Parathyroid adenoma (tissue), 2 donors: ENCODE data around the gene HAPLN1.

Experiments used
- H2AFZ ChIP-seq: fragments of 300-600 bp; sonication (generic); one replicate; pipeline ENCODE4 v1.7.0; 2017; ENCODE audit warnings: antibody characterized with exemption, mild to moderate bottlenecking
- H3K27ac ChIP-seq: fragments of 300-600 bp; sonication (generic); one replicate; pipeline ENCODE4 v1.7.0; 2017
- H3K27me3 ChIP-seq: fragments of 300-600 bp; sonication (generic); one replicate; pipeline ENCODE4 v1.7.0; 2017; ENCODE audit warnings: low read length; ENCODE audit not compliant: control insufficient read depth, insufficient read depth
- H3K36me3 ChIP-seq: fragments of 300-600 bp; sonication (generic); one replicate; pipeline ENCODE4 v1.7.0; 2017; ENCODE audit warnings: low read length; ENCODE audit not compliant: control insufficient read depth, insufficient read depth
- H3K4me1 ChIP-seq: fragments of 300-600 bp; sonication (generic); one replicate; pipeline ENCODE4 v1.7.0; 2017; ENCODE audit warnings: control low read depth
- H3K4me2 ChIP-seq: fragments of 300-600 bp; sonication (generic); one replicate; pipeline ENCODE4 v1.7.0; 2017; ENCODE audit warnings: low read length
- H3K4me3 ChIP-seq: fragments of 300-600 bp; sonication (generic); one replicate; pipeline ENCODE4 v1.7.0; 2017; ENCODE audit warnings: low read depth, low read length
- H3K79me2 ChIP-seq: fragments of 300-600 bp; sonication (generic); one replicate; pipeline ENCODE4 v1.7.0; 2017; ENCODE audit warnings: control low read depth
- H3K9ac ChIP-seq: fragments of 300-600 bp; sonication (generic); one replicate; pipeline ENCODE4 v1.7.0; 2017; ENCODE audit warnings: mild to moderate bottlenecking
- H3K9me3 ChIP-seq: fragments of 300-600 bp; sonication (generic); one replicate; pipeline ENCODE4 v1.7.0; 2017; ENCODE audit warnings: low read length; ENCODE audit not compliant: control insufficient read depth
- CTCF ChIP-seq: fragments of 300-600 bp; sonication (generic); IDR thresholded peaks from one replicate; pipeline ENCODE4 v1.7.0; 2017; ENCODE audit warnings: antibody characterized with exemption, mild to moderate bottlenecking
- donor health status: primary hyperparathyroidism.

Gene HAPLN1

GRCh38 chr5:83711982-83712601 is 8.6 kb downstream of the HAPLN1 start:
- Histone ChIP-seq H3K36me3 (no peaks in the 10 kb centered on the region), H3K4me3 (no peak overlapping the region), H2AFZ (no peak overlapping the region), H3K27ac (no peak overlapping the region), H3K9ac (no peak overlapping the region), H3K79me2 (no peaks in the 10 kb centered on the region), H3K4me1 (no peaks in the 10 kb centered on the region), H3K9me3 (no peaks in the 10 kb centered on the region), H3K4me2 (no peak overlapping the region), H3K27me3 (no peaks in the 10 kb centered on the region)
- peak; percentile 53 for TF ChIP-seq CTCF

GRCh38 chr5:83709973-83710372 is 10.7 kb downstream of the HAPLN1 start:
- H3K4me3 ChIP-seq: no peak overlapping the region
- H3K9ac ChIP-seq: no peak overlapping the region
- no peaks in the 10 kb centered on the region for H3K9me3 ChIP-seq
- no peaks in the 10 kb centered on the region for H3K36me3 ChIP-seq
- no peak for TF ChIP-seq CTCF
- no peaks in the 10 kb centered on the region for H3K27me3 ChIP-seq
- H2AFZ ChIP-seq: no peak overlapping the region
- H3K27ac ChIP-seq: no peak overlapping the region
- H3K4me1 ChIP-seq: no peaks in the 10 kb centered on the region
- H3K79me2 ChIP-seq: no peaks in the 10 kb centered on the region
- H3K4me2 ChIP-seq: no peak overlapping the region

GRCh38 chr5:83708170-83708569 is 12.5 kb downstream of the HAPLN1 start:
- H3K9me3 ChIP-seq: no peaks in the 10 kb centered on the region
- H3K27ac ChIP-seq: no peak overlapping the region
- H3K36me3 ChIP-seq: no peaks in the 10 kb centered on the region
- no peaks in the 10 kb centered on the region for H3K79me2 ChIP-seq
- no peak overlapping the region for H3K4me2 ChIP-seq
- no peak overlapping the region for H3K9ac ChIP-seq
- no peaks in the 10 kb centered on the region for H3K4me1 ChIP-seq
- H3K4me3 ChIP-seq: no peak overlapping the region
- no peak overlapping the region for H2AFZ ChIP-seq
- H3K27me3 ChIP-seq: no peaks in the 10 kb centered on the region
- TF ChIP-seq CTCF: no peak

- Histone ChIP-seq H3K27ac (no peak overlapping the region), H3K9me3 (no peaks in the 10 kb centered on the region), H3K4me3 (no peak overlapping the region), H2AFZ (no peak overlapping the region), H3K4me1 (no peaks in the 10 kb centered on the region), H3K4me2 (no peak overlapping the region), H3K79me2 (no peaks in the 10 kb centered on the region), H3K9ac (no peak overlapping the region), H3K27me3 (no peaks in the 10 kb centered on the region), H3K36me3 (no peaks in the 10 kb centered on the region)
- TF ChIP-seq CTCF: no peak
Observed at GRCh38 chr5:83703059-83703458, 17.6 kb downstream of the HAPLN1 start.

- Histone ChIP-seq H3K4me1 (no peaks in the 10 kb centered on the region), H3K4me2 (no peak overlapping the region), H3K79me2 (no peaks in the 10 kb centered on the region), H3K9ac (no peak overlapping the region), H3K27ac (no peak overlapping the region), H3K9me3 (no peaks in the 10 kb centered on the region), H2AFZ (no peak overlapping the region), H3K4me3 (no peak overlapping the region), H3K36me3 (no peaks in the 10 kb centered on the region), H3K27me3 (no peaks in the 10 kb centered on the region)
- TF ChIP-seq CTCF: no peak
Observed at GRCh38 chr5:83701886-83702285, 18.8 kb downstream of the HAPLN1 start.
